SW480 (cell line): ENCODE results near the gene CRYBG2.
A peak's percentile ranks its signal among the peaks of the same experiment; 100 is the strongest.

Experiments
- DNase-seq: peaks from one replicate; pipeline ENCODE4 v3.0.0-alpha.2; 2016; ENCODE audit warnings: low spot score

Gene CRYBG2

GRCh38 chr1:26291939-26292338 is 62.0 kb downstream of the CRYBG2 start:
- DNase-seq, result no peak

- no peak for DNase-seq
Observed at GRCh38 chr1:26291433-26291832, 62.5 kb downstream of the CRYBG2 start.

- DNase-seq, result no peak
Observed at GRCh38 chr1:26290882-26291261, 63.1 kb downstream of the CRYBG2 start.

- no peak for DNase-seq
Observed at GRCh38 chr1:26290122-26290881, 63.6 kb downstream of the CRYBG2 start.

DNA sequence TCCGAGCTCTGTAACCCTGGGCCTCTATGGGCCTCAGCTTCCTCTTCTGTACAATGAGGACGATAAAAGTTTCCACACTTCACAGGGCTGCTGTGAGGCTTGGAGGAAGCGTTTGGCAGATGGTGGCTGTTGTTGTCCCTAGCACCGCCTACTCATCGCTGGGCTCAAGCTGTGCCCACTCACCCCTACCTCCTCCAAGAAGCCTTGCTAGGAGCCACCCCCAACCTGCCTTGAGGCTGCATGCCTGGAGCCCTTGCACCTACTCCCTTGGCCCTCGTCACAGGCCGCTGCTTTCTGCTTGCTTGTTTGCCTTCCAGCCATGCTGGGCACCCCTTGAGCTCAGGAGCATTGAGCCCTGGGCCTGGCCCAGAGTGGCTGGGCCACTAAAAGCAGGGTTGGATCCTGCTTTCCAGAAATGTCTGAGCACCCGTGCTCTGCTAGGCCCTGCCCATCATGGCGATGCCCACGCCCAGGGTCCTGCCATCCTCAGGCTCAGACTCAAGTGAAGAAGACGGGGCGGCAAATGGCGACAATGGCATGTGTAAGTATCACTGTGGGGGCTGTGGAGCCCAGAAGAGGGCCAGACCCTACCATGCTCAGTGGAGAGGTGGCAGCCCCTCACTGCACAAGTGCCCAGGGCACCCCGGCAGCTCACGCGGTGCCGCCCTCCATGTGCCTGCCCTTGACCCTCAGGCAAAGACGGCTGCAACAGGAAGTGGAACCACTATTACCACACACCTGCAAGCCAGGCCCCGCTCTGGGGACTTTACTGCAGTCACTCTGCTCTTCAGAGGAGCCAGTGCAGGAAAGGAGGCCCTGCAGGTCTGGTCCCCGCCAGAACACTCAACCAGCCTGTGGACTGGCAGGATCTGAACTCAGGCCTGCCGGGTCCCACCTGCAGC is 64.5 kb downstream of the CRYBG2 start:
- DNase-seq, result no peak

DNA sequence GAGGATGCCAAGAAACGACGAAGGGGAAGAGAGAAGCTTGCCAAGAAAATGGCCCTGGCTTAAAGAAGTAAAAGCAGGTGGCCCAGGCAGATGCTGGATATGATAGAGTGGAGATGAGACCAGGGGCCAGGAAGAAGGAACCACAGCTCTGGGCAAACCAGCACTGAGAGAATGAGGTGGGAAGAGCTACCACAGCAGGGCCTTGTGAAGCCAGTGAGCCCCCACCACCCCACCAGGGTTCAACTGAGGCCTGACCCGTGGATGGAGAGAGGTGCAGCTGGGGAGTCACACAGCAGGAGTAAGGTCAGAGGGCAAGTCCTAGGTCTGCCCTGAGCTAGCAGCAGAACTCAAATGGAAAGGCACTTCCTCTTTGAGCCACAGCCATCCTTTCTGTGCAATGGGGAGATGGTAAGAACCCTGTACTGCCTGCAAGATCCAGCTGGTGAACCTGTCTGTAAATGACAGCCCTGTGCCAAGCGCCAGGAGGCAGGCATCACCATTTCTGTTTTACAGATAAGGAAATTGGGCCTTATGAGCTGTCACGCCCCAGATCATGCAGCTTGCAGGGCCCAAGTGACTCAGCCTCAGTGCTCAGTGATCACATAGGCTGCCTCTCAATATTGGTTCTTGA is 65.5 kb downstream of the CRYBG2 start:
- no peak for DNase-seq

- DNase-seq, result no peak
Observed at GRCh38 chr1:26287811-26288210, 66.1 kb downstream of the CRYBG2 start.

DNA sequence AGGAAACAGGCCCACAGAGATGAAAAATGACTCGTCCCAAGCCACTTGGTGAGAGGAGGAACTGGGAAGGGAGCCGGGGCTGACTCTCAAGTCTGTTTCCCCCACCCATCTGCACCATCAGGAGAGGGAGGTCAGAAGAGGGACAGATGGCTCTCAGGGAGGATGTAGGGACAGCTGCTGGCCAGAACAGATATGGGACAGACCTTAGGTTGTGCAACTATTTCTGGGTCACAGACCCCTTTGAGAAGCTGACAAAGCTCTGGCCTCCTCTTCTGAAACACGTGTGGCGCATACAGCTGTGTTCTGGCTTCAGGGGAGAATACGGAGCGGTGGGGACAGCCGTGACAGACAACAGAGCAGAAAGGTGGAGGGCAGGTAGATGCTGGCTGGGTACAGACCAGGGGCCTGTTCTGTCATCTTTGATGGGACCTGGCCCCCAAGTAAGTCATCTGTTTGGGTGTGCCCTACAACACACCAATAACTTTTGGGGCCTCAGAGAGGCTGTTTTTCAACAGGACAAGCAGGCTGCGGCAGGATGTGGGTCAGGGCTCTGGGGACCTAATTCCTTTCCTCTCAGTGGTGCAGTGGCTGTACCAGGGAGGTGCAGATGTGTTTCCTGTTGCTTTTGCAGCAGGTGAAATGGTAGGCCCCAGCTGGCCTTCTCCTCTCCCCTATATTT is 66.8 kb downstream of the CRYBG2 start:
- no peak for DNase-seq

DNA sequence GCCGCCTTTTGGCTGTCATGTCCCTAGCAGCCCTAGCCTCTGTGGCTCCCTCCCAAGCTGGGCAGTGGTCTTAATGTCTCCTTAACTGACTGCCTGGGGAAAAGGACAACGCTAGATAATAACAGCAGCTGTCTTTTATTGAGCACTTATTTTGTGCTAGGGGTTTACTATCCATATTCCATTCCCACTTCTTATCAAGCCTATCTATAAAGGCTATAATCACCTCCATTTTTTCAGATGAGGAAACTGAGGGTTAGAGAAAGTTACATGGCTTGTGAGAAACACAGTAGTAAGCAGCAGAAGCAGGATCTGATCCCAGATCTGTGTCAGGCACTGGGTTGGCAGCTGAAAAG is 67.9 kb downstream of the CRYBG2 start:
- DNase-seq, result no peak

DNA sequence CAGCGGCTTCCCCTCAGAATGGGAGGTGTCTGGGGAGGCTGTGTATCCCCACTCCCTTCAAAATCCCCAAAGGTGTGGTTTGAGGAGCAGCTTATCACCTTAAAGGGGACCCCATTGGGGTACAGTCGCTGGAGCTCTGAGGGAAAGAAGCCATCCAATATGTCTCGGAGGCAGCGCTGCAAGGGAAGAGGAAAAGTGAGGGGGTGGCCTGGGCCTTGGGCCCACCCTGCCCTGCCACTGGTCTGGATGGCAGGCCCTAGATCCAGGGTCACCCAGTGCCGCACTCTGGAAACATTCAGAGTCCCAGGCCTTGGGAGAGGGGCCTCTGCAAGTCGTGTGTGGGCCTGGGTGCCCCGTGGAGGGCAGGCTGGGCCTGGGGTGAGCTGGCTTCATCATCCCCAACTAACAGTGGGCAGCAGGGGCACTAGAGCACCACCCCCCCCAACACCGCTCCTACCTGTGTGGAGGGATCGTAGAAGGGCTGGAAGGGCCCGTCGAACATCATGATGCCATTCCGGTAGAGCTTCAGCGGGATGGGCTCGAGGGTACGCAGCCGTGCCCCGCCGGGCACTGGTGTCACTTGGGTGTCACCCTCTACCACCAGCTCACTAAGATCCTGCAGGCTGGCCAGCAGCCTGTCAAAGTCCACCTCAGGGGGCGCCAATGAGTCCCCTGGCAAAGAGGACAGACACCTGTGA is 68.4 kb downstream of the CRYBG2 start:
- DNase-seq, result peak; percentile 42

DNA sequence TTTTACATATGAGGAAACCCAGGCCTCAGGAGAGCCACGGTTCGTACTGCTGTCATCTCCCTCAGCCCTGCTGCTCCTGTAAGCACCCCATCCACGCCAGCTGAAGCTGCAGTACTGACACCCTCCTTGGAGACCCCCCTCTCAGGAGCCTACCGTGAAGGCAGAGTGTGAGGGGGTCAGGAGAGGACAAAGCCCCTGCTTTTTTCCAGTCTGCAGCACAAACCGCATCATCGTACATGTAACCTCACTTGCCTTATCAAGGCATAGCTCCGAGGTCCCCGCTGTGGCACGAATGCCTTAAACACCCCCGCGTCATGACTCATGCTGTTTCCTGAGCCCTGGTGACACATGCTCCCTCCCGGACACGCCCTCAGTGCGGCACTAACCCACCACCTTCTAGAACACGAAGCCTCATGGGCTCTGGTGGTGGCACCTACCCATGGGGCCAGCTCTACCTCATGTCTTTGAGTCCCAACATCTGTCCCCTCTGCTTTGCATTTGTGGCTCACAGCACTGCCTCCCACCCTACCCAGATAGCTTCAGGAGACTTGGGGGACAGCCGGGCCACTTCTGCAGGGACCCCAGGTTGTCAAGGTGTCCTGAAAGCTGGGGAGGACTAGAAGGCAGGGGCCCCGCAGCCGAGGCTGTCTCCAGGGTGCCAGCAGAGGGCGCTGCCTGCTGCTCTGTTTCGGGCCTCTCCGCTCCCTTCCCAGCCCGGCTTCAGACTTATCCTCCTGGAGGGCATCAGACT is 69.2 kb downstream of the CRYBG2 start:
- peak; percentile 96 for DNase-seq

- no peak for DNase-seq
Observed at GRCh38 chr1:26283871-26284596, 69.9 kb downstream of the CRYBG2 start.

GRCh38 chr1:26283279-26283853 is 70.6 kb downstream of the CRYBG2 start:
- no peak for DNase-seq

GRCh38 chr1:26282401-26282918 is 71.5 kb downstream of the CRYBG2 start:
- no peak for DNase-seq

- DNase-seq, result no peak
Observed at GRCh38 chr1:26281971-26282370, 72.0 kb downstream of the CRYBG2 start.

- no peak for DNase-seq
Observed at GRCh38 chr1:26281091-26281958, 72.6 kb downstream of the CRYBG2 start.

GRCh38 chr1:26280333-26281042 is 73.4 kb downstream of the CRYBG2 start:
- DNase-seq, result peak; percentile 27
